Measurements from ENCODE around the gene KCNG2. TPM values are rescaled to one million over a fixed set of nuclear protein-coding genes. Genes with fewer than 3 reads are reported as not detected.

The KCNG2 gene
- total RNA-seq, 1 experiment from 2014 or later = not detected

GRCh38 chr18:79939096-79939495 is 141.4 kb downstream of the KCNG2 start:
- no peak for TF ChIP-seq SP1 (IDR thresholded peaks at IDR 0.05; ENCODE audit: low read depth)
- TF ChIP-seq TCF7L2 (IDR thresholded peaks at IDR 0.05; ENCODE audit: borderline replicate concordance, extremely low read depth, insufficient read depth, insufficient read length) = no peak
- no peak for TF ChIP-seq ZBTB33 (IDR thresholded peaks at IDR 0.05; ENCODE audit: extremely low read depth, insufficient replicate concordance, low read length)
- TF ChIP-seq MAX (IDR thresholded peaks at IDR 0.05) = no peak
- TF ChIP-seq FOSL1 (IDR thresholded peaks at IDR 0.05; ENCODE audit: low read depth) = no peak
- TF ChIP-seq ATF3 (IDR thresholded peaks at IDR 0.05) = no peak
- TF ChIP-seq CTCF (IDR thresholded peaks at IDR 0.05 in 2 of 3, conservative IDR thresholded peaks at IDR 0.05 in 1 of 3; ENCODE audit: borderline replicate concordance in 1 of 3, insufficient read depth in 1 of 3, low read depth in 2 of 3, low read length in 2 of 3) = no peak
- no peak for TF ChIP-seq SIN3A (IDR thresholded peaks at IDR 0.05; ENCODE audit: low read depth)
- TF ChIP-seq CEBPB (IDR thresholded peaks at IDR 0.05; ENCODE audit: low read depth) = no peak
- no peak for TF ChIP-seq POLR2AphosphoS5 (IDR thresholded peaks at IDR 0.05; ENCODE audit: low read depth, low read length)
- TF ChIP-seq ELF1 (IDR thresholded peaks at IDR 0.05; ENCODE audit: borderline replicate concordance, low read depth) = no peak
- no peak for TF ChIP-seq REST (IDR thresholded peaks at IDR 0.05; ENCODE audit: low read depth)
- TF ChIP-seq YY1 (IDR thresholded peaks at IDR 0.05; ENCODE audit: extremely low read depth, insufficient replicate concordance, low read depth, low read length) = no peak
- Histone ChIP-seq H4K20me1 (ENCODE audit: insufficient read depth) (no peaks in the 10 kb centered on the region), H3K9me3 (ENCODE audit: control insufficient read depth in 1 of 2, insufficient read depth in 1 of 2, low read depth in 1 of 2, low read length in 2 of 2) (peaks cover under 1 to 18% of the 10 kb centered on the region in 2 experiments; a peak in 2 of 4 replicates), H2AFZ (ENCODE audit: low read depth, low read length, poor library complexity, severe bottlenecking) (no peak overlapping the region), H3K4me3 (replicated peaks in 1 of 2; ENCODE audit: low read depth in 1 of 2, low read length in 2 of 2) (no peak overlapping the region), H3K4me1 (ENCODE audit: control insufficient read depth in 1 of 2, insufficient read depth in 2 of 2, low read length in 2 of 2) (no peaks in the 10 kb centered on the region), H3K36me3 (ENCODE audit: control insufficient read depth in 1 of 2, insufficient read depth in 2 of 2, low read length in 2 of 2) (peaks cover 18 to 51% of the 10 kb centered on the region in 2 experiments; a peak in 3 of 4 replicates), H3K9ac (ENCODE audit: low read length) (no peak overlapping the region), H3K9me2 (ENCODE audit: insufficient read depth) (no peaks in the 10 kb centered on the region), H3K4me2 (ENCODE audit: low read length) (no peak overlapping the region), H3K79me2 (ENCODE audit: insufficient read depth, low read length) (peaks cover 89% of the 10 kb centered on the region), H3K27me3 (ENCODE audit: insufficient read depth, low read length) (no peaks in the 10 kb centered on the region), H3K27ac (ENCODE audit: low read depth, low read length) (no peak overlapping the region)
- ChIA-PET RAD21 (ENCODE audit: low non-redundant PET in 1 of 2, low total read pairs in 2 of 2, uncharacterized antibody in 2 of 2, unreplicated experiment in 2 of 2) (no interaction called here), CTCF (no interaction called here), POLR2A (no interaction called here)
- ATAC-seq (no peak), DNase-seq (ENCODE audit: low read depth, low spot score) (no peak)
- intact Hi-C loops (cut with micrococcal nuclease) = no loop called here
- no TSS peak for BruUV-seq (replicated peaks)

Measured in HCT116 (cell line).